ENCODE measurements around the gene SELENON.

Gene SELENON

DNA sequence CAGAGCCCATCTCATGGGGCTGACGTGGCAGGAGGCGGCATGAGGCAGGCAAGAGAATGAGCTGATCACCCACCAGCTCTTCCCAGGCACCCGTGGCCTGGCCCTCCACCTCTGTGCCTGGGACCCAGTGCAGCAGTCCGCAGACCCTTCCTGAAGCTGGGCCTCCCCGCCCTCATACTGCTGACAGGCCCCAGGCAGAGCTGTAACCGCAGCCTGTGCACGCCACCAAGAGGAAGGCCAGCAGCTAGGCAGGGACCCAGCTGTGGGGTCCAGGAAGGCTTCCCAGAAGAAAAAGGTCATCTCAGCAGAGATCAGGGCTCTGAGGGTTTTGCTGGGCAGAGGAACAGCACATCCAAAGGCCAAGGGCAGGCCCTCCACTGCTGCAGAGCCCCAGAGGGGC lies 9.9 kb downstream of the SELENON start:
- H3K4me3 ChIP-seq (ENCODE audit: insufficient read depth, low read depth, low read length): no peak overlapping the region
- H3K27ac ChIP-seq (ENCODE audit: insufficient read depth, low read depth, low read length, poor library complexity, severe bottlenecking): no peak overlapping the region
- peaks cover 13% of the 10 kb centered on the region for H3K36me3 ChIP-seq (ENCODE audit: control insufficient read depth, insufficient read depth, low read length)
- WGBS, 2 experiments: 90 to 91% methylated on average over 7 of the region's 7 CpGs
- peaks cover 3% of the 10 kb centered on the region for H3K4me1 ChIP-seq (ENCODE audit: control insufficient read depth, insufficient read depth, low read length)
- H3K9me3 ChIP-seq (ENCODE audit: control insufficient read depth, low read length): no peaks in the 10 kb centered on the region
- no peaks in the 10 kb centered on the region for H3K27me3 ChIP-seq (ENCODE audit: control insufficient read depth, insufficient read depth, low read length, poor library complexity, severe bottlenecking)

DNA sequence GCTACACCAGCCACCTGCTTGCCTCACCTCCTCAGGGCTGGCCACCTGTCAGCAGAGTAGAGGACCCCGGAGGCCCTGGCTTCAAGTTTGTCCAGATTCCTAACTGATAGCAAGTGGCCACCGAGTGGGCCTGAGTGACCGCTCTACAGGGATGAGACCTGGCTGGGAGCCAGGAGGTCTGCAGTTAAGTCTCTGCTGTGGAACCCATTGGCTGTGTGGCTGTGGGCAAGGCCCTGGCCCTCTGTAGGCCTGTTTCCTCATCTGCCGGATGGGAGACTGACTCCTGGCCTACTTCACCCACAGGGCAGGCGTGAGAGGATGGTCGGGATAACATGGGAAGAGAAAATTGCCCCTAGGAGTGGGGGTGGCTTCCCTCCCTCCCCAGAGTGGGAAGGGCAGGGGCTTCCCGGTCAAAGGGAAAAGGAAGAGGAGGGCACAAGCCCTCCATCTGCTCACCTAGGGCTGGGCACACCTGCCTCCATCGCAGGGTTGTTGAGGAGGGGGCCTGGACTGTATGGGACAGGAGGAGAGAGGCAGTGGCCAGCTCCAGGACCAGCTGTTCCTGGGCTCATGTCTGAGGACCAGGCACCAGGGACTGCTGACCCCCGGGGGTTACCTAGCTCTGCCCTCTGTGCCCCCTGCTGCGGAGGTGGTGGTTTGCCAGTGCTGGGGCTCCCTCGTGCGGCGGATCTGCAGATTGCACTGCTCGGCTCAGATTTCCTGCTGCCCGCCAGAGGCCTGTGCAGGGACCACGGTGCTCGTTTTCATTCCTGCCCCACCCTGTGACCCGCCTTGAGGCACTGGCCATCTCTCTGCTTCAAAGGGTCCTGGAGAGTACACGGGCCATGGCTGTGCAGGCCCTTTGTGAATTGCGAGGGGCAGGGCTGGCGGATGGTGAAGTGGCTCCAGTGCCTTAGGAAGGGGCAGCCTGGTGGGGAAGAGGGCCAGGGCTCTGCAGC lies 10.6 kb downstream of the SELENON start:
- no peak overlapping the region for H3K27ac ChIP-seq (ENCODE audit: insufficient read depth, low read depth, low read length, poor library complexity, severe bottlenecking)
- H3K4me1 ChIP-seq (ENCODE audit: control insufficient read depth, insufficient read depth, low read length): no peaks in the 10 kb centered on the region
- H3K27me3 ChIP-seq (ENCODE audit: control insufficient read depth, insufficient read depth, low read length, poor library complexity, severe bottlenecking): no peaks in the 10 kb centered on the region
- H3K4me3 ChIP-seq (ENCODE audit: insufficient read depth, low read depth, low read length): no peak overlapping the region
- no peaks in the 10 kb centered on the region for H3K9me3 ChIP-seq (ENCODE audit: control insufficient read depth, low read length)
- H3K36me3 ChIP-seq (ENCODE audit: control insufficient read depth, insufficient read depth, low read length): peaks cover 16% of the 10 kb centered on the region
- WGBS, 2 experiments: 48 to 50% methylated on average over 21 of the region's 21 CpGs

DNA sequence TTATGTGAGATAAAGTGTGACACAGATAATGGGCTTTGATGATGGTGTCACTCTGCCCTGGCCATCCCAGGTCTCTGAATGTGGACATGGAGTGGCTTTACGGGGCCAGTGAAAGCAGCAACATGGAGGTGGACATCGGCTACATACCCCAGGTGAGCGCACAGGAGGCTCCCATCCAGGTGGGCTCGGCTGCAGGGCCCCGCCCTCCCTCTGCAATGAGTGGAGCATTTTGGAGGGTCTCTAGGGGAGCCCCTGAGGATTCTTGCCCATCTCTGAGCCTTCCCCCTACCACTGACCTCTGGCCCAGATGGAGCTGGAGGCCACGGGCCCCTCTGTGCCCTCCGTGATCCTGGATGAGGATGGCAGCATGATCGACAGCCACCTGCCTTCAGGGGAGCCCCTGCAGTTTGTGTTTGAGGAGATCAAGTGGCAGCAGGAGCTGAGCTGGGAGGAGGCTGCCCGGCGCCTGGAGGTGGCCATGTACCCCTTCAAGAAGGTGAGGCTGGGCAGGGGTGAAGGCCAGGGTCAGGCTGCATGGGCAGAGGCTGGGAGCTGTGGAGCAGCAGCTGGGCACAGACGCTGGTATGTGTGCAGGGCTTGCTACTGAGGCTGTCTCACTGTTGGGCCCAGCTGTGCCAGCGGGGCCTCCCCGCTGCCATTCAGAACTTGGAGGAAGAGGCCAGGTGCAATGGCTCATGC lies 11.5 kb downstream of the SELENON start:
- H3K27ac ChIP-seq (ENCODE audit: insufficient read depth, low read depth, low read length, poor library complexity, severe bottlenecking): no peak overlapping the region
- WGBS, 2 experiments: 93 to 95% methylated on average over 13 of the region's 13 CpGs
- no peak overlapping the region for H3K4me3 ChIP-seq (ENCODE audit: insufficient read depth, low read depth, low read length)
- peaks cover 20% of the 10 kb centered on the region for H3K36me3 ChIP-seq (ENCODE audit: control insufficient read depth, insufficient read depth, low read length)
- no peaks in the 10 kb centered on the region for H3K9me3 ChIP-seq (ENCODE audit: control insufficient read depth, low read length)
- no peaks in the 10 kb centered on the region for H3K27me3 ChIP-seq (ENCODE audit: control insufficient read depth, insufficient read depth, low read length, poor library complexity, severe bottlenecking)
- H3K4me1 ChIP-seq (ENCODE audit: control insufficient read depth, insufficient read depth, low read length): no peaks in the 10 kb centered on the region

- no peaks in the 10 kb centered on the region for H3K27me3 ChIP-seq (ENCODE audit: control insufficient read depth, insufficient read depth, low read length, poor library complexity, severe bottlenecking)
- WGBS, 2 experiments: 87 to 91% methylated on average over 11 of the region's 11 CpGs
- H3K4me1 ChIP-seq (ENCODE audit: control insufficient read depth, insufficient read depth, low read length): no peaks in the 10 kb centered on the region
- no peak overlapping the region for H3K27ac ChIP-seq (ENCODE audit: insufficient read depth, low read depth, low read length, poor library complexity, severe bottlenecking)
- H3K36me3 ChIP-seq (ENCODE audit: control insufficient read depth, insufficient read depth, low read length): peaks cover 20% of the 10 kb centered on the region
- no peak overlapping the region for H3K4me3 ChIP-seq (ENCODE audit: insufficient read depth, low read depth, low read length)
- H3K9me3 ChIP-seq (ENCODE audit: control insufficient read depth, low read length): no peaks in the 10 kb centered on the region
Observed at GRCh38 chr1:25813071-25813733, 13.2 kb downstream of the SELENON start.

GRCh38 chr1:25813734-25814471 lies 13.9 kb downstream of the SELENON start:
- Histone ChIP-seq H3K9me3 (ENCODE audit: control insufficient read depth, low read length) (no peaks in the 10 kb centered on the region), H3K27ac (ENCODE audit: insufficient read depth, low read depth, low read length, poor library complexity, severe bottlenecking) (no peak overlapping the region), H3K36me3 (ENCODE audit: control insufficient read depth, insufficient read depth, low read length) (peaks cover 14% of the 10 kb centered on the region), H3K4me1 (ENCODE audit: control insufficient read depth, insufficient read depth, low read length) (peaks cover 6% of the 10 kb centered on the region), H3K27me3 (ENCODE audit: control insufficient read depth, insufficient read depth, low read length, poor library complexity, severe bottlenecking) (no peaks in the 10 kb centered on the region), H3K4me3 (ENCODE audit: insufficient read depth, low read depth, low read length) (no peak overlapping the region)
- WGBS, 2 experiments: 94 to 95% methylated on average over 24 of the region's 24 CpGs

DNA sequence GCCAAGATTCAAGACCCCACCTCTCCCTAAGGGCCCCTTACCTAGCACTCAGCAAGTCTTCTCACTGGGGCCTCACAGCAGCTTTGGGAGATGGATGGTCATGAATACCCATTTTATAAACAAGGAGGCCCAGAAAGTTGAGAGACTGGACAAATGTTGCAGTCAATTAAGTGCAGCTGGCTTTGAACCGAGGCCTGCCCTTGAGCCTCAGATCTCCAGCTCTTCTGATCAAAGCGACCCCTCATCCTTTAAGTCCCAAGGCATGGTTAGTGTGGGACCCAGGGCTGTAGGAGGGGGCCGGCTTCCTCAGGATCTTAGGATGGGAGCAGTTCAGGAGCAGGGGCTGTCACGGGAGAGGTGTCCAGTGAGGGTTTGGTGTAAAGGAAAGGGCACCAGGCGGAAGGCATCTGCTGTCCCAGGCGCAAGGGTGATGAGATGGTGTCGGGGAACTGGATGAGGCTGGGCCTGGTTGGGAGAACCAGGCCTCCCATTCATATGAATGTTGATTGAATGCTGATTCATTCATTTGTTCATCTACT lies 14.6 kb downstream of the SELENON start:
- no peaks in the 10 kb centered on the region for H3K9me3 ChIP-seq (ENCODE audit: control insufficient read depth, low read length)
- peaks cover 7% of the 10 kb centered on the region for H3K4me1 ChIP-seq (ENCODE audit: control insufficient read depth, insufficient read depth, low read length)
- WGBS, 2 experiments: 95 to 96% methylated on average over 7 of the region's 7 CpGs
- no peak overlapping the region for H3K27ac ChIP-seq (ENCODE audit: insufficient read depth, low read depth, low read length, poor library complexity, severe bottlenecking)
- H3K27me3 ChIP-seq (ENCODE audit: control insufficient read depth, insufficient read depth, low read length, poor library complexity, severe bottlenecking): no peaks in the 10 kb centered on the region
- H3K4me3 ChIP-seq (ENCODE audit: insufficient read depth, low read depth, low read length): no peak overlapping the region
- H3K36me3 ChIP-seq (ENCODE audit: control insufficient read depth, insufficient read depth, low read length): peaks cover 14% of the 10 kb centered on the region

- Histone ChIP-seq H3K4me3 (ENCODE audit: insufficient read depth, low read depth, low read length) (no peak overlapping the region), H3K9me3 (ENCODE audit: control insufficient read depth, low read length) (no peaks in the 10 kb centered on the region), H3K27me3 (ENCODE audit: control insufficient read depth, insufficient read depth, low read length, poor library complexity, severe bottlenecking) (no peaks in the 10 kb centered on the region), H3K27ac (ENCODE audit: insufficient read depth, low read depth, low read length, poor library complexity, severe bottlenecking) (no peak overlapping the region), H3K36me3 (ENCODE audit: control insufficient read depth, insufficient read depth, low read length) (peaks cover 14% of the 10 kb centered on the region), H3K4me1 (ENCODE audit: control insufficient read depth, insufficient read depth, low read length) (peaks cover 7% of the 10 kb centered on the region)
- WGBS, 2 experiments: 95 to 96% methylated on average over 24 of the region's 24 CpGs
Observed at GRCh38 chr1:25815208-25816111, 15.5 kb downstream of the SELENON start.

- Histone ChIP-seq H3K27me3 (ENCODE audit: control insufficient read depth, insufficient read depth, low read length, poor library complexity, severe bottlenecking) (peaks cover 4% of the 10 kb centered on the region), H3K4me1 (ENCODE audit: control insufficient read depth, insufficient read depth, low read length) (peaks cover 12% of the 10 kb centered on the region), H3K36me3 (ENCODE audit: control insufficient read depth, insufficient read depth, low read length) (peaks cover 14% of the 10 kb centered on the region), H3K27ac (ENCODE audit: insufficient read depth, low read depth, low read length, poor library complexity, severe bottlenecking) (no peak overlapping the region), H3K4me3 (ENCODE audit: insufficient read depth, low read depth, low read length) (no peak overlapping the region), H3K9me3 (ENCODE audit: control insufficient read depth, low read length) (no peaks in the 10 kb centered on the region)
- WGBS, 2 experiments: 93 to 95% methylated on average over 15 of the region's 15 CpGs
Observed at GRCh38 chr1:25816112-25816718, 16.2 kb downstream of the SELENON start.
